ENCODE results near the gene TTC34. TPM values are rescaled to one million over a fixed set of nuclear protein-coding genes. Genes with fewer than 3 reads are reported as not detected.

Gene TTC34
- total RNA-seq, 1 experiment from 2014 or later: 0.92 TPM

DNA sequence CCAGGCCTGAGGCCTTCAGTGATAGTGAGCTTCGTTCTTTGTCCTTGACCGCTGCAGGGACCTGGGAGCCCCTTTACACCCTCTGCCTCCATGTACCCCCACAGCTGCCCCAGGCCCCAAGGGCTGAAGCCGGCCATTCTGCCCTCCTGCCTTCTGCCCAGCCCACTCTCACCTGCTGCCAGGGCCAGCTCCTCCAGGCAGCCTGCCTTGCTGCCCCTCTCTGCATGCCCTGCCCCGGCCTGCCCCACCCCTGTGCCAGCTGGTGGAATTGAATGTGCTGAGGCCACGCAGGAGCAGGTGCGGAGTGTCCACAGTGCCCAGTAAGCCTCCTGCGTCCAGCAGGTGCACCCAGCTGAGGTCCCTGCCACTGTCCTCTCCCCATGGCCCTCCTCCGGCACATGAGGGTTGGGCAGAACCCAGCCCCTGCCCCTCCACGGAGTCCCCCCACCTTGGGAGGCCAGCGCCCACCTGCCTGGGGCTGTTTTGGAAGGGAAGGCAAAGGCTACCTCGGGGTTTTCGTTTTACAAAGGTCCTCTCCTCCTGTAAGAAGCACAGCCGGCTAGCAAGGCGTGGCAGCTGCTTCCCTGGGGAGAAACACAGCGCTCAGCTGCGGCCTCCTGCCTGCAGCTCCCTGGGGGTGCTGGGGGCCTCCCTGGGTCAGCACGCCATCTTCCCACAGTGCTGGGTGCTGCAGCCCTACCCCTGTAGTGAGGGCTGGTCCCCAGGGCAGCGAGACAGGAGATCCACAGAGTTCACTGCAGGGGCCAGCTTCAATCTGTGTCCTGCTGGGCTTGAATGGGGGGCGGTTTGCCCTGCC is 189.7 kb downstream of the TTC34 start:
- H3K27me3 Mint-ChIP-seq (ENCODE audit: low read depth): peaks cover 36% of the 10 kb centered on the region
- Histone ChIP-seq H3K56ac (ENCODE audit: insufficient read length, low read depth, low read length) (no peak overlapping the region), H2BK120ac (ENCODE audit: low read depth, low read length, poor library complexity, severe bottlenecking) (no peak overlapping the region), H3K9ac (ENCODE audit: extremely low read depth, insufficient read length, low read length) (no peak overlapping the region), H2BK15ac (ENCODE audit: low read depth, low read length) (no peak overlapping the region), H3K4ac (ENCODE audit: low read depth, low read length) (no peak overlapping the region), H2AFZ (ENCODE audit: low read length) (no peak overlapping the region), H3K27ac (ENCODE audit: insufficient read length, low read depth, low read length) (no peak overlapping the region), H4K91ac (ENCODE audit: insufficient read length, low read depth, low read length) (no peak overlapping the region), H3K4me2 (ENCODE audit: insufficient read depth, insufficient read length, low read length) (peak overlapping the region; percentile 32), H3K14ac (ENCODE audit: insufficient read depth, low read length) (no peak overlapping the region; the same call in 1 of the 2 replicates), H4K5ac (ENCODE audit: insufficient read length, low read depth, low read length) (no peak overlapping the region), H3K18ac (ENCODE audit: insufficient read length, low read depth, low read length) (no peak overlapping the region), H2BK12ac (ENCODE audit: insufficient read length, low read depth, low read length) (no peak overlapping the region), H4K20me1 (ENCODE audit: control insufficient read depth, insufficient read depth, insufficient read length) (no peaks in the 10 kb centered on the region), H3K79me2 (ENCODE audit: insufficient read depth, low read length) (0 out of 2 replicates have a peak, but pooled peaks cover 1% of the 10 kb centered on the region), H3K23ac (ENCODE audit: insufficient read length, low read depth, low read length) (no peak overlapping the region), H4K8ac (replicated peaks; ENCODE audit: insufficient read length, low read depth, low read length) (no peak overlapping the region), H3K23me2 (ENCODE audit: insufficient read length, low read depth, low read length, poor library complexity, severe bottlenecking) (no peaks in the 10 kb centered on the region), H3K9me3 (ENCODE audit: control insufficient read depth, low read depth, low read length) (peaks cover 5% of the 10 kb centered on the region), H3K79me1 (ENCODE audit: insufficient read depth, low read depth, low read length, poor library complexity, severe bottlenecking) (no peaks in the 10 kb centered on the region), H3T11ph (ENCODE audit: low read length) (no peak overlapping the region), H2BK5ac (ENCODE audit: insufficient read length, low read length) (no peak overlapping the region), H3K4me1 (ENCODE audit: insufficient read depth, low read length) (no peaks in the 10 kb centered on the region), H3K27me3 (ENCODE audit: insufficient read depth, low read length) (no peaks in the 10 kb centered on the region), H2BK20ac (ENCODE audit: low read depth, low read length, poor library complexity, severe bottlenecking) (no peak overlapping the region), H2AK5ac (ENCODE audit: insufficient read length, low read length) (no peak overlapping the region)
- no peak overlapping the region for H3K4me3 Mint-ChIP-seq
- no CpG with 5 or more reads among the region's 19 CpGs for WGBS (ENCODE audit: extremely low coverage, insufficient read length, low lambda C conversion rate)
- no peaks in the 10 kb centered on the region for H3K36me3 Mint-ChIP-seq (ENCODE audit: insufficient read depth in 1 of 3, low read depth in 3 of 3)
- no peak for DNase-seq
- no peaks in the 10 kb centered on the region for H3K4me1 Mint-ChIP-seq
- no peak overlapping the region for H3K27ac Mint-ChIP-seq
- peaks cover 8 to 29% of the 10 kb centered on the region in 2 experiments for H3K9me3 Mint-ChIP-seq
- TF ChIP-seq, protein P1, sequence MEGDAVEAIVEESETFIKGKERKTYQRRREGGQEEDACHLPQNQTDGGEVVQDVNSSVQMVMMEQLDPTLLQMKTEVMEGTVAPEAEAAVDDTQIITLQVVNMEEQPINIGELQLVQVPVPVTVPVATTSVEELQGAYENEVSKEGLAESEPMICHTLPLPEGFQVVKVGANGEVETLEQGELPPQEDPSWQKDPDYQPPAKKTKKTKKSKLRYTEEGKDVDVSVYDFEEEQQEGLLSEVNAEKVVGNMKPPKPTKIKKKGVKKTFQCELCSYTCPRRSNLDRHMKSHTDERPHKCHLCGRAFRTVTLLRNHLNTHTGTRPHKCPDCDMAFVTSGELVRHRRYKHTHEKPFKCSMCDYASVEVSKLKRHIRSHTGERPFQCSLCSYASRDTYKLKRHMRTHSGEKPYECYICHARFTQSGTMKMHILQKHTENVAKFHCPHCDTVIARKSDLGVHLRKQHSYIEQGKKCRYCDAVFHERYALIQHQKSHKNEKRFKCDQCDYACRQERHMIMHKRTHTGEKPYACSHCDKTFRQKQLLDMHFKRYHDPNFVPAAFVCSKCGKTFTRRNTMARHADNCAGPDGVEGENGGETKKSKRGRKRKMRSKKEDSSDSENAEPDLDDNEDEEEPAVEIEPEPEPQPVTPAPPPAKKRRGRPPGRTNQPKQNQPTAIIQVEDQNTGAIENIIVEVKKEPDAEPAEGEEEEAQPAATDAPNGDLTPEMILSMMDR (conservative IDR thresholded peaks at IDR 0.05): no peak

All from H9 (cell line).